Neural cell (in vitro differentiated cells): ENCODE measurements around the gene FNDC1. TPM values are rescaled to one million over a fixed set of nuclear protein-coding genes. Genes with fewer than 3 reads are reported as not detected.

Experiments used
- H2AFZ ChIP-seq: fragments of 200-600, 300-800 bp; sonication (generic), shearing (Covaris generic); 2 replicates; pipeline ENCODE4 v1.6.0; 2014; ENCODE audit warnings: low read depth, mild to moderate bottlenecking, antibody characterized with exemption, low read length, moderate library complexity
- H3F3A ChIP-seq: fragments of 200-600 bp; shearing (Covaris generic); 2 replicates; pipeline ENCODE4 v1.6.1; 2016; ENCODE audit warnings: mild to moderate bottlenecking, moderate library complexity, mixed read lengths, antibody characterized with exemption, low read length; ENCODE audit not compliant: insufficient read depth, poor library complexity, severe bottlenecking
- H3K27ac ChIP-seq: fragments of 200-600, 300-800 bp; sonication (generic), shearing (Covaris generic); 2 replicates; pipeline ENCODE4 v1.5.1; 2014; ENCODE audit warnings: mild to moderate bottlenecking, low read length, moderate library complexity
- H3K27me3 ChIP-seq: fragments of 300-800, 200-600 bp; sonication (generic), shearing (Covaris generic); 2 replicates; pipeline ENCODE4 v1.6.0; 2014; ENCODE audit warnings: mild to moderate bottlenecking, low read depth, low read length, moderate library complexity; ENCODE audit not compliant: insufficient read depth
- H3K36me3 ChIP-seq: fragments of 300-800, 200-600 bp; sonication (generic), shearing (Covaris generic); 2 replicates; pipeline ENCODE4 v1.5.1; 2014; ENCODE audit warnings: mild to moderate bottlenecking, antibody characterized with exemption, low read length, moderate library complexity; ENCODE audit not compliant: insufficient read depth
- H3K4me2 ChIP-seq: fragments of 300-800, 200-600 bp; sonication (generic), shearing (Covaris generic); 2 replicates; pipeline ENCODE4 v1.6.0; 2014; ENCODE audit warnings: mild to moderate bottlenecking, low read length
- H3K4me3 ChIP-seq: fragments of 300-800, 200-600 bp; sonication (generic), shearing (Covaris generic); 2 replicates; pipeline ENCODE4 v1.5.1; 2014; ENCODE audit warnings: mild to moderate bottlenecking, low read length, moderate library complexity
- H3K79me2 ChIP-seq: fragments of 200-600 bp; shearing (Covaris generic); replicated peaks from 2 replicates; pipeline ENCODE4 v1.6.0; 2014; ENCODE audit warnings: mild to moderate bottlenecking, low read length, moderate library complexity; ENCODE audit not compliant: insufficient read depth
- H3K9ac ChIP-seq: fragments of 300-800, 200-600 bp; sonication (generic), shearing (Covaris generic); 2 replicates; pipeline ENCODE4 v1.6.1; 2016; ENCODE audit warnings: mild to moderate bottlenecking, low read length, mixed read lengths
- H3K9me2 ChIP-seq: fragments of 200-600 bp; shearing (Covaris generic); 2 replicates; pipeline ENCODE4 v1.6.1; 2016; ENCODE audit warnings: mild to moderate bottlenecking, low read length, mixed read lengths; ENCODE audit not compliant: insufficient read depth
- H3K9me3 ChIP-seq: fragments of 200-600, 300-800 bp; sonication (generic), shearing (Covaris generic); 2 replicates; pipeline ENCODE4 v1.6.1; 2016; ENCODE audit warnings: mild to moderate bottlenecking, mixed run types, low read length, moderate library complexity, mixed read lengths
- H4K20me1 ChIP-seq: fragments of 200-600 bp; shearing (Covaris generic); 2 replicates; pipeline ENCODE4 v1.6.1; 2016; ENCODE audit warnings: mild to moderate bottlenecking, mixed run types; ENCODE audit not compliant: insufficient read depth
- CTCF ChIP-seq: fragments of 450-650 bp; IDR thresholded peaks from 2 replicates; pipeline ENCODE4 v1.5.1; 2014; ENCODE audit warnings: antibody characterized with exemption, mild to moderate bottlenecking, moderate library complexity; ENCODE audit not compliant: poor library complexity, severe bottlenecking
- EP300 ChIP-seq: fragments of 450-650 bp; conservative IDR thresholded peaks from 2 replicates; pipeline ENCODE4 v1.6.1; 2014; ENCODE audit warnings: antibody characterized with exemption, mild to moderate bottlenecking, moderate library complexity; ENCODE audit not compliant: poor library complexity, severe bottlenecking
- EZH2 ChIP-seq: fragments of 200-600, 300-800 bp; shearing (Covaris generic), sonication (generic); IDR thresholded peaks from 2 replicates; pipeline ENCODE4 v1.6.1; 2014; ENCODE audit warnings: antibody characterized with exemption, low read length, borderline replicate concordance, mild to moderate bottlenecking; ENCODE audit not compliant: insufficient read depth, poor library complexity, severe bottlenecking
- MXI1 ChIP-seq: fragments of 450-650 bp; conservative IDR thresholded peaks from 2 replicates; pipeline ENCODE4 v1.6.1; 2014; ENCODE audit warnings: antibody characterized with exemption, mild to moderate bottlenecking; ENCODE audit not compliant: poor library complexity, severe bottlenecking
- POLR2AphosphoS5 ChIP-seq: IDR thresholded peaks from 2 replicates; pipeline ENCODE4 v1.6.1; 2012
- RAD21 ChIP-seq: fragments of 450-650 bp; conservative IDR thresholded peaks from 2 replicates; pipeline ENCODE4 v1.6.1; 2014; ENCODE audit warnings: antibody characterized with exemption, mild to moderate bottlenecking, moderate library complexity
- REST ChIP-seq: IDR thresholded peaks from 2 replicates; pipeline ENCODE4 v1.6.1; 2012; ENCODE audit warnings: borderline replicate concordance
- SMC3 ChIP-seq: fragments of 450-650 bp; conservative IDR thresholded peaks from 2 replicates; pipeline ENCODE4 v1.6.1; 2014; ENCODE audit warnings: antibody characterized with exemption, mild to moderate bottlenecking, moderate library complexity; ENCODE audit not compliant: poor library complexity
- TAF1 ChIP-seq: IDR thresholded peaks from 2 replicates; pipeline ENCODE4 v1.6.1; 2012; ENCODE audit warnings: low read depth
- polyA plus RNA-seq: library from polyadenylated mRNA; depleted of rRNA; stranded (reverse); fragments of >200 nt; gene quantifications from 2 replicates; pipeline ENCODE4 v1.2.3, GENCODE V29; 2014

Gene FNDC1
- polyA plus RNA-seq, 1 donor from 2014 or later = not detected

GRCh38 chr6:159298840-159299239 lies 129.6 kb downstream of the FNDC1 start:
- no peak overlapping the region for H3K4me3 ChIP-seq
- no peaks in the 10 kb centered on the region for H4K20me1 ChIP-seq
- no peaks in the 10 kb centered on the region for H3K79me2 ChIP-seq
- H3K27me3 ChIP-seq = no peaks in the 10 kb centered on the region
- no peaks in the 10 kb centered on the region for H3F3A ChIP-seq
- H3K4me2 ChIP-seq = no peak overlapping the region
- TF ChIP-seq SMC3 (no peak), RAD21 (no peak), TAF1 (no peak), POLR2AphosphoS5 (no peak), MXI1 (no peak), EP300 (no peak), EZH2 (no peak), REST (no peak), CTCF (no peak)
- H3K36me3 ChIP-seq = no peaks in the 10 kb centered on the region
- no peak overlapping the region for H3K27ac ChIP-seq
- H3K9me3 ChIP-seq = no peaks in the 10 kb centered on the region
- H2AFZ ChIP-seq = no peak overlapping the region
- no peak overlapping the region for H3K9ac ChIP-seq
- no peaks in the 10 kb centered on the region for H3K9me2 ChIP-seq

- no peak for TF ChIP-seq TAF1
- TF ChIP-seq CTCF = no peak
- TF ChIP-seq REST = no peak
- no peak for TF ChIP-seq SMC3
- no peak for TF ChIP-seq RAD21
- no peak for TF ChIP-seq EP300
- no peak for TF ChIP-seq MXI1
- no peak for TF ChIP-seq POLR2AphosphoS5
- TF ChIP-seq EZH2 = no peak
- Histone ChIP-seq H3K9me3 (no peaks in the 10 kb centered on the region), H3K4me3 (no peak overlapping the region), H3F3A (no peaks in the 10 kb centered on the region), H3K9ac (no peak overlapping the region), H3K27ac (no peak overlapping the region), H3K4me2 (no peak overlapping the region), H3K27me3 (no peaks in the 10 kb centered on the region), H2AFZ (no peak overlapping the region), H3K79me2 (no peaks in the 10 kb centered on the region), H3K9me2 (no peaks in the 10 kb centered on the region), H4K20me1 (no peaks in the 10 kb centered on the region), H3K36me3 (no peaks in the 10 kb centered on the region)
Observed at GRCh38 chr6:159299566-159299965, 130.4 kb downstream of the FNDC1 start.
